ENCODE measurements around the gene LGALS4. TPM values are rescaled to one million over a fixed set of nuclear protein-coding genes. Genes with fewer than 3 reads are reported as not detected.
"Not testable (repeated sequence)": the region's sequence is repeated elsewhere in the genome, so short reads cannot be mapped to it uniquely, and the experiment has no call there.

Gene LGALS4
- total RNA-seq, 4 donors from 2014 or later: 1.1 to 2.7 (median 1.9) TPM

GRCh38 chr19:38778733-38779132, 34.0 kb downstream of the LGALS4 start:
- no peak overlapping the region for H3K4me3 ChIP-seq (ENCODE audit: low read depth, poor library complexity, severe bottlenecking)
- DNase-seq (ENCODE audit: low spot score in 2 of 2): no peak
- intact Hi-C loops (cut with DNase I; ENCODE audit: low total_unique reads): no loop called here
- 64 to 70% methylated on average over 7 of the region's 7 CpGs for WGBS, 2 donors
- TF ChIP-seq, protein P1, sequence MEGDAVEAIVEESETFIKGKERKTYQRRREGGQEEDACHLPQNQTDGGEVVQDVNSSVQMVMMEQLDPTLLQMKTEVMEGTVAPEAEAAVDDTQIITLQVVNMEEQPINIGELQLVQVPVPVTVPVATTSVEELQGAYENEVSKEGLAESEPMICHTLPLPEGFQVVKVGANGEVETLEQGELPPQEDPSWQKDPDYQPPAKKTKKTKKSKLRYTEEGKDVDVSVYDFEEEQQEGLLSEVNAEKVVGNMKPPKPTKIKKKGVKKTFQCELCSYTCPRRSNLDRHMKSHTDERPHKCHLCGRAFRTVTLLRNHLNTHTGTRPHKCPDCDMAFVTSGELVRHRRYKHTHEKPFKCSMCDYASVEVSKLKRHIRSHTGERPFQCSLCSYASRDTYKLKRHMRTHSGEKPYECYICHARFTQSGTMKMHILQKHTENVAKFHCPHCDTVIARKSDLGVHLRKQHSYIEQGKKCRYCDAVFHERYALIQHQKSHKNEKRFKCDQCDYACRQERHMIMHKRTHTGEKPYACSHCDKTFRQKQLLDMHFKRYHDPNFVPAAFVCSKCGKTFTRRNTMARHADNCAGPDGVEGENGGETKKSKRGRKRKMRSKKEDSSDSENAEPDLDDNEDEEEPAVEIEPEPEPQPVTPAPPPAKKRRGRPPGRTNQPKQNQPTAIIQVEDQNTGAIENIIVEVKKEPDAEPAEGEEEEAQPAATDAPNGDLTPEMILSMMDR (IDR thresholded peaks at IDR 0.05): no peak
- no peak for TF ChIP-seq POLR2A (IDR thresholded peaks at IDR 0.05)

DNA sequence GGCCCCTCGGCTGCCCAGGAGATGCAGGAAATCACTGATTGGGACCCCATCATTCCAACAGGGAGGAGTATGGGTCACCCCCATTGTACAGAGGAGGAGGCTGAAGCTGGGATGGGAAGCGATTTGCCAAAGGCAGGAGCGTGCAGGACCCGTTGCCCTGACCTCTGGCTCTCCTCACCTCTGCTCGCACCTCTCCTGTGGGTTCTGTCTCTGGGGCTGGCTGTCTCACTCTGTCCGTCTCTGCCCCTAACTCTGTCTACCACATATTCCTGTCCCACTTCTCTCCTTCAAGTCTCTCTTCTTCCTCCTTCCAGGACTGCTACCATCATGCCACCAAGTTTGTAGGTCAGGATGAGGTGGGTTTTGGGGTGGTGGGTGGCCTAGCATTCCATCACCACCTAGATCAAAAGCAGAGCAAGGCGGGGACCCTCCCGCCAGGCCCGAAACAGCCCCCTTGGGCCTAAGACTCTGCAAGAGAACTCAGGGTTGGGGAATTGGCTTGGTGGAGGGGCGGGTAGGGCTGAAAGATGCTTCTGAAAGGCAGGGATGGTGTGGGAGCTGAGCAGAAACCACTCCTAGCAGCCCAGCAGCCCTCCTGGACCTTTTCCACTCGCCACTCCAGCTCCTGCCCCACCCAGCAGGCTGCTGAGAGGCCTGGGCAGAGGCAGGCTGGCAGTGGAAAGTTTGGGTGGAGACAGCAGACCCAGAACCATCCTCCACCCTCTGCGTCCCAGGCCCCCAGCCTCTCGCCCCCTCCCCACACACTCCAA, 38.4 kb downstream of the LGALS4 start:
- TF ChIP-seq, protein P1 (IDR thresholded peaks at IDR 0.05): no peak
- TF ChIP-seq POLR2A (IDR thresholded peaks at IDR 0.05): no peak
- DNase-seq (ENCODE audit: low spot score in 2 of 2): peak in 1 of 2 donors; percentile 70
- 56 to 72% methylated on average over 10 to 13 of the region's 13 CpGs for WGBS, 2 donors
- no peak overlapping the region for H3K4me3 ChIP-seq (ENCODE audit: low read depth, poor library complexity, severe bottlenecking)
- intact Hi-C loops (cut with DNase I; ENCODE audit: low total_unique reads): no loop called here

GRCh38 chr19:38773469-38774177, 39.1 kb downstream of the LGALS4 start, which contains the start of gene LGALS7:
LGALS7 (minus strand) TSS chr19:38773517; CDS start chr19:38773492, 25 bp downstream.
- no peak within 1 kb of the TSS for H3K4me3 ChIP-seq (ENCODE audit: low read depth, poor library complexity, severe bottlenecking)
- WGBS, 2 donors: 44 to 67% methylated on average over 9 to 10 of the region's 14 CpGs
- TF ChIP-seq, protein P1 (IDR thresholded peaks at IDR 0.05): no peak
- no peak for TF ChIP-seq POLR2A (IDR thresholded peaks at IDR 0.05)
- intact Hi-C loops (cut with DNase I; ENCODE audit: low total_unique reads): no loop called here
- no peak for DNase-seq (ENCODE audit: low spot score in 2 of 2)

- DNase-seq (ENCODE audit: low spot score in 2 of 2); H3K4me3 ChIP-seq (ENCODE audit: low read depth, poor library complexity, severe bottlenecking); intact Hi-C loops (cut with DNase I; ENCODE audit: low total_unique reads): not testable (repeated sequence)
- WGBS, 2 donors: no CpG with 5 or more reads among the region's 30 CpGs
These were observed 41.2 kb downstream of the LGALS4 start for GRCh38 chr19:38771569-38771968.

DNA sequence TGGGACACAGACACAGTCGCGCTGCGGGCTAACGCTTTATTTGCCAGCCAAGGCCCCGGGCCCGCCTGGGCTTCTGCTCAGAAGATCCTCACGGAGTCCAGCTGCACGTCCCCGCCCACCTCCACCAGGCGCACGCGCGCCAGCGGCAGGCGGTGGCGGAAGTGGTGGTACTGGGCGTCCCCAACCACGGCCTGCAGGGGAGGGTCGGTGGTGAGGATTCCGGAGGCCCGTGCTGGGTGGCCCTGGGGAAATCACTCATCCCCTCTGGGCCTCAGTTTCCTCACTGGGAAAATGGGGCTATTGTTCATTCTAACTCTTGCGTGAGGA, 41.8 kb downstream of the LGALS4 start:
- WGBS, 2 donors: 20% methylated on average over 1 of the region's 22 CpGs; no CpG with 5 or more reads in 1 of the 2 donors
- intact Hi-C loops (cut with DNase I; ENCODE audit: low total_unique reads); H3K4me3 ChIP-seq (ENCODE audit: low read depth, poor library complexity, severe bottlenecking); DNase-seq (ENCODE audit: low spot score in 2 of 2): not testable (repeated sequence)

DNA sequence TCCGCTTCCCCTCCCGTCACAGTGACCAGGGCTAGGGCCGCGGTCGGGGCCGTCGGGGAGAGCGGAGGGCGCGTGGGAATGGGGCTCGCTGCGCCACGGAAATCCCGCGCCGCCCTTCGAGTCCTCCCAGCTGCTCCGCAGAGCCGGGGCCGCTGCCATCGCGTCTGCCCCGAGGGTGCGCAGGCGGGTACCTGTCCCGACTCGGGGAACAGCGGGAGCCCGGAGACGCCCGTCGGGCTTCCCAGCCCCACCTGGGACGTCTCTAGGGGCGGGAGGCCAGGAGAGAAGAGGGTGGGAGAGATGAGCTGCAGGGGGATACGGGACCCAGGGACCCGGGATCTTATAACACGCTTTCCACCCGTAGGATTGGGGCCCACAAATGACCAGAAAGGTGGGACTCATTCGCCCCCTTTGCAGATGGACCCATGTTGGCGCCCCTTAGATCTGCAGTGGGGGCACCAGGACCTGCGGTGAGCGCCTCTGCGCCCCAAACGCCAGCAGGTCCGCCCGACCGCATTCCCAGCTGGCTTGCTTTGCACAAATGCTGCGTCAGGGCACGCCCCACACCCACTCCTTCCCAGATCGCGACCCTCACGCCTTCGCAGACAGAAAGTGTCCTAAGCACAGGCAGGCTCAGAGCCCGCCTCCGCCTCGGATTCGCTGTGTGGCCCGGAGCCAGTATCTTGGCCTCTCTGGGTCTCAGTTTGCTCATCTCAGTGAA, 42.4 kb downstream of the LGALS4 start:
- intact Hi-C loops (cut with DNase I; ENCODE audit: low total_unique reads); H3K4me3 ChIP-seq (ENCODE audit: low read depth, poor library complexity, severe bottlenecking); DNase-seq (ENCODE audit: low spot score in 2 of 2): not testable (repeated sequence)
- WGBS, 2 donors: 4% methylated on average over 17 of the region's 58 CpGs; no CpG with 5 or more reads in 1 of the 2 donors

DNA sequence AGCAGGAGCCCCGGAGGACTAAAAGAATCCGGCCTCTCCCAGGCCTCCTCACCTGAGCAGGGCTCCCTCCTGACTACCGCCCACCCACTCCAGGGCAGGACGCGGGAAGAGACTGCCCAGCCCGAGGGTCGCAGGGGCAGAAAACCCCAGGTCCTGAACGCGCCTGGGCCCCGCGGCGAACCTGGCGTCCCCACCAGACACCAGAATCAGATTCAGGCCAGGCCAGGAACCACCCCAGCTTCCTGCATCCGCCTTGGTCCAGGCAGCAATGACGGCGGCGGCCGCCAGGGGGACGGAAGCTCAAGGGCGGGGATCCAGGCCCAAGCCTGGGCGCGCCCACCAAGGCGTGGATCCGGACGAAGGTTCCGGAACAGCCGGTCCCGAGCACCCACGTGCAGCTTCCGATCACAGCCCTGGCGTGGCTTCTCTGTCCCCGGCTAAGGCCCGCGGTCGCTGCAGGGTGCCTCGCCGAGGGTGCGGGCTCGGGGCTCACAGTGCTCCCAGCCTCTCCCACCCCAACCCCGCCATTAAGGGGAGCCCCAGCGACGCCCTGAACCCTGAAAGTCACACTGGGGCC, 43.0 kb downstream of the LGALS4 start:
- intact Hi-C loops (cut with DNase I; ENCODE audit: low total_unique reads): no loop called here
- 8 to 20% methylated on average over 7 to 36 of the region's 42 CpGs for WGBS, 2 donors
- TF ChIP-seq, protein P1 (IDR thresholded peaks at IDR 0.05): peak in 1 of 3 donors; percentile 77
- TF ChIP-seq POLR2A (IDR thresholded peaks at IDR 0.05): no peak

More for the DNA sequence above, 43.0 kb downstream of the LGALS4 start:
- peak; percentile 92 to 99 for DNase-seq (ENCODE audit: low spot score in 2 of 2)
- no peak overlapping the region for H3K4me3 ChIP-seq (ENCODE audit: low read depth, poor library complexity, severe bottlenecking)
